Naive thymus-derived CD8-positive, alpha-beta T cell (primary cell): Measurements from ENCODE around the gene ZFP36L1. TPM values are rescaled to one million over a fixed set of nuclear protein-coding genes. Genes with fewer than 3 reads are reported as not detected.

Source experiments
- ATAC-seq, 2 donors: fragments of 150-1000 bp; cut with Tn5 transposase in 1 of 2; sonication (Bioruptor Pico), chemical (Tn5 transposase) in 1 of 2; 1 replicate in 1 of 2; 2 replicates in 1 of 2; pipeline ENCODE4 v1.10.0; 2021; ENCODE audit warnings: mild to moderate bottlenecking in 2 of 2, moderate library complexity in 2 of 2
- POLR2A ChIA-PET: fragments of 350-600 bp; sonication (Branson Sonifier 250); formaldehyde crosslinking; loops from one replicate; lab custom pipeline; 2021; ENCODE audit warnings: antibody characterized with exemption; lab: Charles Lee
- DNase-seq, 10 donors: peaks; one replicate each; pipeline versions ENCODE4 v3.0.0 to v3.0.0-alpha.2; 2020 to 2022
- H3K27ac Mint-ChIP-seq, 10 donors: one replicate each; pipeline ENCODE4 v1.8.0; 2020 to 2022; ENCODE audit warnings: mild to moderate bottlenecking in 10 of 10, mixed read lengths in 10 of 10, moderate library complexity in 4 of 10, inconsistent platforms in 1 of 10
- H3K27me3 Mint-ChIP-seq, 5 donors: one replicate each; pipeline ENCODE4 v1.8.0; 2021 to 2022; ENCODE audit warnings: mixed read lengths in 5 of 5
- H3K36me3 Mint-ChIP-seq, 3 donors: one replicate each; pipeline ENCODE4 v1.8.0; 2020 to 2022; ENCODE audit warnings: mixed read lengths in 3 of 3, mild to moderate bottlenecking in 2 of 3, inconsistent platforms in 1 of 3
- H3K4me1 Mint-ChIP-seq, 4 donors: one replicate each; pipeline ENCODE4 v1.8.0; 2021 to 2022; ENCODE audit warnings: mixed read lengths in 4 of 4
- H3K4me3 Mint-ChIP-seq, 10 donors: one replicate each; pipeline ENCODE4 v1.8.0; 2020 to 2022; ENCODE audit warnings: mild to moderate bottlenecking in 10 of 10, mixed read lengths in 10 of 10, moderate library complexity in 6 of 10, inconsistent platforms in 1 of 10
- H3K9me3 Mint-ChIP-seq, 9 donors: one replicate each; pipeline ENCODE4 v1.8.0; 2020 to 2022; ENCODE audit warnings: mixed read lengths in 9 of 9, mild to moderate bottlenecking in 3 of 9, inconsistent platforms in 1 of 9, moderate library complexity in 1 of 9
- polyA plus RNA-seq, 3 donors: library from polyadenylated mRNA; unstranded; fragments of 300-500 nt; fragmentation: Illumina TruSeq; gene quantifications; one replicate each; pipeline ENCODE4 v1.2.3, GENCODE V29; 2021
- total RNA-seq, 8 experiments: library from RNA in 2 of 8; stranded (reverse) in 2 of 8; gene quantifications; one replicate each; pipeline ENCODE4 v1.2.3 and lab custom pipeline; 2021 to 2026

Gene ZFP36L1
- total and polyA plus RNA-seq, 5 experiments from 2014 or later: 122 to 222 (median 142) TPM

DNA sequence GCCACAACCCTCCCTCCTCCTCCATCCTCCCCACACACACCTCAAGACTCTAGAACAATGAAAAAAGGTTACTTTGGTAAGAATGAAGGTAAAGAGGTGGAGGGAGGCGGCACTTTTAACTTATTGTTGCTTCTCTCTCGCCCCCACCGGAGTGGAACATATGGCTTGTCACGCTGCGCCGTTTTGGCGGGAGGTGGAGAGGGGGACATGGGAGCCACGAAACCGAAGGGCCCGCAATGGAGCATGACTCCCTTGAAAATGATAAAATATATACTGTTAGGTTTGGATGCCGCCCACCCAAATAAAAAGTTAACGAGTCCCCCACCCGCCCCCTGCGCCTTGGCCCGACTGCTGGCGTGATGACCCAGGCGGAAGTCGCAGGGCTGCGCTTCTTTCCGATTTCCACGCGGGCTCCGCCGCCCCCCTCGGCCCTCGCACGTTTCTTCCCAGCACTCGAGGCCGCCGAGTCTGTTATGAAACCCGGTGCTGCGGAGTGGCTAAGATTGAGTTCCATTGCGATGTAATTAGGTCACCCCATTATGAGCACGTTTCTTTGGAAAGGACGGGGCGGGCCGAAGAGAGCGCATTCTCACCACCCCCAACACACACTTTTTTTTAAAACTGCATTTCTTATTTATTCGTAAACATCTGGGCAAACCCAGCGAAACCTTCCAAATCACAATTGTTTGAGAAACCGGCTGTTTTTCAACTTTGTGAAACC lies 1.4 kb upstream of the ZFP36L1 start:
- Mint-ChIP-seq H3K4me3 (peak overlapping the region; percentile 86 to 100 (median 92)), H3K4me1 (peaks cover 12 to 53% (median 31%) of the 10 kb centered on the region in 4 donors), H3K9me3 (no peaks in the 10 kb centered on the region), H3K27ac (peak overlapping the region; percentile 94 to 100 (median 99)), H3K27me3 (peaks cover 0 to 2% (median 0%) of the 10 kb centered on the region in 5 donors), H3K36me3 (peaks cover 19 to 31% (median 22%) of the 10 kb centered on the region in 3 donors)
- ATAC-seq (peak; percentile 31 to 32), DNase-seq (peak; percentile 67 to 91 (median 83))
- POLR2A ChIA-PET: interaction anchor here (1.1 to 15.3 kb wide), 15 partner anchors 9 to 542 kb away, joined by 3 to 1375 read pairs (median 30); no protein-coding TSS in a partner anchor

DNA sequence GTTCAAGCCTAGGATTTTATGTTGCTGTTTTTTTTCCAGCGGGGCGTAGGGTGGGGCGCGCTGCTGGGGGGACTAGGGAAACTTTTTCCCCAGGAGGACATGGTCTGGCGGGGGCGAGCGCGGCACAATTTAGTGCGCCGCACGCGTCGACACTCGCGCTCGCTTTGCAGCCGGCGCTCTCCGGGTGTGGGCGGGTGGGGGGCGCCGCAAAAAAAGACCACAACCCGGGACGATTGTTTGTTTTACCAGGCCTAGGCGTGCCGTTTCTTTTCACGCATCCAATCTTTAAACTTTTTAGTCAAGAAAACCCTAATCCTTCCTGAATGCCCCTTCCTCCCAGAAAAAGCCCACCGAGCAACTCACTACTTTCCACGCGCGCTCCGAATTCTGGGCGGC lies 865 bp upstream of the ZFP36L1 start:
- peak in 5 of 10 donors; percentile 46 to 84 (median 54) for DNase-seq
- peak in 1 of 2 donors; percentile 2 for ATAC-seq
- H3K4me1 Mint-ChIP-seq: peaks cover 16 to 58% (median 35%) of the 10 kb centered on the region in 4 donors

DNA sequence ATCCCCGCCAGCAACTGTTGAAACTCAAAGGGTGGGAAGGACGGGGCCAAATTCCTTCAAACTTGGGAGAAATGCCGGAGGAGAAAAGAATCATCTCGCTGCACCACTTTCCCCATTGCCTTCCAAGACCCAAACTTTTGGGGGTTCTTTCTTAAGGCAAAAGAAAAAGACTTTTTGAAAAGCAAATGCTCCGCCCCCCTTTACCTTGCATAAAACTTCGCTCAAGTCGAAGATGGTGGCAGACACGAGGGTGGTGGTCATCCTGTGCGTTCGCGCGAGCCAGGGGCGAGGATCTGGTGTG lies 239 bp downstream of the ZFP36L1 start:
- DNase-seq (no peak), ATAC-seq (peak in 1 of 2 donors; percentile 1)
- Mint-ChIP-seq H3K27me3 (peaks cover 0 to 2% (median 0%) of the 10 kb centered on the region in 5 donors), H3K9me3 (no peaks in the 10 kb centered on the region), H3K4me1 (peaks cover 18 to 58% (median 40%) of the 10 kb centered on the region in 4 donors), H3K27ac (peak overlapping the region; percentile 91 to 100 (median 99)), H3K4me3 (peak overlapping the region; percentile 86 to 100 (median 92)), H3K36me3 (peaks cover 25 to 46% (median 29%) of the 10 kb centered on the region in 3 donors)
- POLR2A ChIA-PET: interaction anchor here (0.5 to 15.3 kb wide), 36 partner anchors 11 to 859 kb away, joined by 3 to 1375 read pairs (median 4); no protein-coding TSS in a partner anchor

More for the DNA sequence above, 865 bp upstream of the ZFP36L1 start:
- POLR2A ChIA-PET: interaction anchor here (0.6 to 15.3 kb wide), 16 partner anchors 12 to 977 kb away, joined by 3 to 1375 read pairs (median 10); partner anchors contain the start of gene ZFYVE26
- no peaks in the 10 kb centered on the region for H3K9me3 Mint-ChIP-seq
- peaks cover 0 to 2% (median 0%) of the 10 kb centered on the region in 5 donors for H3K27me3 Mint-ChIP-seq
- H3K4me3 Mint-ChIP-seq: peak overlapping the region; percentile 86 to 100 (median 92)
- H3K36me3 Mint-ChIP-seq: peaks cover 24 to 37% (median 25%) of the 10 kb centered on the region in 3 donors
- H3K27ac Mint-ChIP-seq: peak overlapping the region; percentile 94 to 100 (median 99)

GRCh38 chr14:68791902-68792677 lies 777 bp downstream of the ZFP36L1 start:
- DNase-seq (peak in 2 of 10 donors; percentile 21 to 61), ATAC-seq (no peak)
- POLR2A ChIA-PET: interaction anchor here (0.5 to 15.3 kb wide), 29 partner anchors 11 to 540 kb away, joined by 3 to 1375 read pairs (median 4); no protein-coding TSS in a partner anchor
- H3K27ac Mint-ChIP-seq: peak overlapping the region; percentile 91 to 100 (median 99)
- peak overlapping the region; percentile 86 to 100 (median 92) for H3K4me3 Mint-ChIP-seq
- H3K9me3 Mint-ChIP-seq: no peaks in the 10 kb centered on the region
- H3K36me3 Mint-ChIP-seq: peaks cover 25 to 51% (median 31%) of the 10 kb centered on the region in 3 donors
- peaks cover 0 to 2% (median 0%) of the 10 kb centered on the region in 5 donors for H3K27me3 Mint-ChIP-seq
- H3K4me1 Mint-ChIP-seq: peaks cover 22 to 58% (median 40%) of the 10 kb centered on the region in 4 donors

DNA sequence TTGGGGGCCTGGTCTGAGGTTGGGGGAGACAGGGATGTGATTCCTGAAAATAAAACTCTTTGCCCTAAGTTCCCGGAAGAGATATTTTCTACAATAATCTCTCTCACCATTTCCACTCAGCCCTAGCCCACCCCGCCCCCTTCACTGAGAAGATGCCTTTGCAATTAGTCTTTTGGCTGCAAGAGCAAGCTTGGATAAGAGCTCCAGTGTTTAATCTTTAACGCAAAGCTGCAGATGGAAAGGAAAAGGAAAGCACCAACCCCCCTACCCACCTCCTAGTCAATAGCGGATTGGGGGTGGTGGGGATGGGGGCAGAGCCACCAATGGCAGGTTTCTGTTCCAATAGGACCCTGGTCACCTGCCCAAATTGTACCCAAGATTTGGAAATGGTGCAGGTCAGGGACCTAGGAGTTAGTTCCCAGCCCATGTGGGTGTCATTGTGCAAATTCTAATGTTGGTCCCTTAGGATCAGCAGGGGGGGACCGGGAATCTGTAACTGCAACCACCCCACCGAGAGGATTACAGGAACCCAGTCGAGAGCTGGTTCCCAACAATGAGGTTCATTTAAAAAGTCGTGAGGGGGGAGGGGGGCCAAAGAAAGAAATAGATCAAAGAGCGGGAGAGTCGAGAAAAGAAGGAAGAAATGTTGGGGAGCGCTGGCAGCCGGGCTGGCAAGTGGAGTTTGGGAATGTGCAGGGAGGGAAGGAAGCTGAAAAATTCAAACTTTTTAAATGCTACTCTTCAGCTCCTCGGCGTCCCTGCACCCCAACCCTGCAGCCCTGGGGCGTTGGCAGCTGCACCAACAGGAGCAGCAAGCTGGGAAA lies 1.6 kb downstream of the ZFP36L1 start:
- Mint-ChIP-seq H3K4me3 (peak overlapping the region; percentile 86 to 100 (median 92)), H3K27ac (peak overlapping the region; percentile 91 to 100 (median 99)), H3K9me3 (no peaks in the 10 kb centered on the region), H3K36me3 (peaks cover 25 to 54% (median 31%) of the 10 kb centered on the region in 3 donors), H3K27me3 (peaks cover 0 to 2% (median 0%) of the 10 kb centered on the region in 5 donors), H3K4me1 (peaks cover 28 to 58% (median 40%) of the 10 kb centered on the region in 4 donors)
- POLR2A ChIA-PET: interaction anchor here (0.6 to 15.3 kb wide), 22 partner anchors 10 to 539 kb away, joined by 3 to 1375 read pairs (median 10); no protein-coding TSS in a partner anchor
- peak in 1 of 10 donors; percentile 52 for DNase-seq
- ATAC-seq: no peak

GRCh38 chr14:68790644-68791077 lies 2.2 kb downstream of the ZFP36L1 start:
- POLR2A ChIA-PET: interaction anchor here (0.6 to 15.3 kb wide), 17 partner anchors 9 to 538 kb away, joined by 3 to 1375 read pairs (median 17); no protein-coding TSS in a partner anchor
- peak; percentile 9 to 11 for ATAC-seq

DNA sequence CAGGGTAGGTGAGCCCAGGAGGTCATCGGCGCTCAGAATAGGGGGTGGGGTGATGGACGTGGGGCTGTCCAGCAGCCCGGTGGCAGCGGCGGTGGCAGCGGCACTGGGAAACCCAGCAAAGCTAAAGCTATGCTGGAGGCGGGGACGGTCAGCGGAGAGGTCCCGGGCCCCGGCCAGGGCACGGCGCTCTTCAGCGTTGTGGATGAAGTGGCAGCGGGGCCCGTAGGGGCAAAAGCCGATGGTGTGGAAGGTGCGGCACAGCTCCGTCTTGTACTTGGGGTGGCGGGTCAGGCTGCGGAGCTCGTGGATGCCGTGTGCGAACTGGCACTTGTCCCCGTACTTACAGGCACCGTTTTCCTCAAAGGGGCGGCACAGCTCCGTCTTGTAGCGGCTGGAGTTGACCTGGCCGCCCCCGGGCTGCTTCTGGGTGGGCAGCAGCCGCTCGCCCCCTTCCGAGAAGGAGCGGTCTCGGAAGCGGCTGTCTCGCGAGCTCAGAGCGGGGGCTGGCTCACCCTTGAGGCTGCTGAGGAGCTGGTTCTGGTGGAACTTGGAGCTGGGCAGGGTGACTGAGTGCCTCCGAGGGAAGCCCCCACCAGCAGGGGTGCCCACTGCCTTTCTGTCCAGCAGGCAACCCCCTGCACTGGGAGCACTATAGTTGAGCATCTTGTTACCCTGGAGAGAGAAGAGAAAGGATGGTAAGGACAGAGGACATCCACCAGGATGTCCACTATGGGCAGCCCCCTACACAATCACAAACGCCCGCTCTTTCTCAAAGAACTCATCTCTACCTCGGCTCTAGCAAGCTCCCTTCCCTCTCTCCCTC lies 2.8 kb downstream of the ZFP36L1 start:
- Mint-ChIP-seq H3K9me3 (no peaks in the 10 kb centered on the region), H3K27ac (peak overlapping the region; percentile 91 to 100 (median 99)), H3K4me1 (peaks cover 37 to 67% (median 49%) of the 10 kb centered on the region in 4 donors), H3K27me3 (peaks cover 0 to 2% (median 0%) of the 10 kb centered on the region in 5 donors), H3K36me3 (peaks cover 25 to 54% (median 31%) of the 10 kb centered on the region in 3 donors), H3K4me3 (peak overlapping the region; percentile 86 to 100 (median 92))
- POLR2A ChIA-PET: interaction anchor here (0.5 to 15.3 kb wide), 29 partner anchors 9 to 538 kb away, joined by 3 to 1375 read pairs (median 5); no protein-coding TSS in a partner anchor
- DNase-seq (peak in 2 of 10 donors; percentile 29 to 61), ATAC-seq (no peak)

More at GRCh38 chr14:68790644-68791077, 2.2 kb downstream of the ZFP36L1 start:
- Mint-ChIP-seq H3K27ac (peak overlapping the region; percentile 91 to 100 (median 99)), H3K4me1 (peaks cover 34 to 61% (median 43%) of the 10 kb centered on the region in 4 donors), H3K4me3 (peak overlapping the region; percentile 86 to 100 (median 92)), H3K9me3 (no peaks in the 10 kb centered on the region), H3K36me3 (peaks cover 25 to 54% (median 31%) of the 10 kb centered on the region in 3 donors), H3K27me3 (peaks cover 0 to 2% (median 0%) of the 10 kb centered on the region in 5 donors)
- peak; percentile 44 to 84 (median 64) for DNase-seq

DNA sequence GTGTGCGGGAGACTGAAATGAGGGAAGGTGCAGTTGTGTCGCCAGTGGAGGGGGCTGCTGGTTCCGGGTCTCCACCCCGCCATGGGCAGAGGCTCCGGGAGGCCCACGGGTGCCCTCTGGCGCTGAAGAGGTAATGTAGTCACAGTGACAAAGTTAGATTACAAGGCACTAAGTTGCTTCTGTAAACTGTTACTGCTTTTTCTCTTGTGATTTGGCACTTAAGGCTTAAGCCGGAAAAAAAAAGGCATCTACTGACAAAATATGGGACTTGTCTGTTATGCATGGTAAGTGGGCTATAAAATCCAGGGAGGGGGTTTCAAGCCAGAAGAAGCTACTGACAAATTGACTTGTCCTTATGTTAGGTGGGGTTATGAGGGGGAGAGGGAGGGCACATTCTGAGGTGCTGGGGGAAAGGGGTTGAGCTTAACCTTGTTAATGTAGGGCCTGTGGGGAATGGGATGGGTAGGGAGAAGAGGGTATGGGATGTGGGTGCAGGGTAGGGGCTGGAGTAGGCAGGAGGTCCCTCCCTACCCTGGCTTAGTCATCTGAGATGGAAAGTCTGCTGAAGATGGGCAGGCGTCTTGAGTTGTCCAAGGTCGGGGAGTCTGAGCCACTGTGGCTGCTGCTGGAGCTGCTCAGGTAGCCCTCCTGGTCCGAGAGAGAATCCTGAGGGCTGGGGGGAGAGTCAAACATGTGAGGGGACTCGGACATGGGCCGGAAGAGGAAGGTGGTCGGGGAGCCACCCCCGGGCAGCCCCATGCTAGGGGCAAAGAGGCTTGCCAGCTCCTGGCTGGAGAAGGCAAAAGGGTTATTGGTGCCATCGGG lies 3.7 kb downstream of the ZFP36L1 start:
- Mint-ChIP-seq H3K4me3 (peak overlapping the region; percentile 86 to 100 (median 92)), H3K27ac (peak overlapping the region; percentile 91 to 100 (median 98)), H3K27me3 (peaks cover 0 to 2% (median 0%) of the 10 kb centered on the region in 5 donors), H3K4me1 (peaks cover 35 to 67% (median 57%) of the 10 kb centered on the region in 4 donors), H3K9me3 (no peaks in the 10 kb centered on the region), H3K36me3 (peaks cover 25 to 54% (median 31%) of the 10 kb centered on the region in 3 donors)
- POLR2A ChIA-PET: interaction anchor here (0.5 to 15.3 kb wide), 30 partner anchors 8 to 537 kb away, joined by 3 to 1375 read pairs (median 6); no protein-coding TSS in a partner anchor
- peak; percentile 80 to 95 (median 87) for DNase-seq
- peak; percentile 37 to 50 for ATAC-seq

GRCh38 chr14:68788275-68788995 lies 4.4 kb downstream of the ZFP36L1 start:
- H3K4me3 Mint-ChIP-seq: peak overlapping the region; percentile 86 to 100 (median 92)
- POLR2A ChIA-PET: interaction anchor here (0.6 to 15.3 kb wide), 30 partner anchors 7 to 536 kb away, joined by 3 to 1375 read pairs (median 6); no protein-coding TSS in a partner anchor
- peaks cover 25 to 54% (median 31%) of the 10 kb centered on the region in 3 donors for H3K36me3 Mint-ChIP-seq
- H3K27ac Mint-ChIP-seq: peak overlapping the region; percentile 91 to 100 (median 98)
- no peaks in the 10 kb centered on the region for H3K9me3 Mint-ChIP-seq
- H3K4me1 Mint-ChIP-seq: peaks cover 31 to 70% (median 61%) of the 10 kb centered on the region in 4 donors
- H3K27me3 Mint-ChIP-seq: peaks cover 0 to 2% (median 0%) of the 10 kb centered on the region in 5 donors
- DNase-seq (peak in 1 of 10 donors; percentile 29), ATAC-seq (no peak)
